Germinal center (tissue), 1 donor: ENCODE measurements around the gene ADGRL1.
"Not testable (repeated sequence)": the region's sequence is repeated elsewhere in the genome, so short reads cannot be mapped to it uniquely, and the experiment has no call there.

Experiments used
- DNase-seq: peaks from one replicate; pipeline ENCODE4 v3.0.0; 2012; ENCODE audit warnings: mixed read lengths, low spot score

Gene ADGRL1

GRCh38 chr19:14189415-14189814, 16.6 kb downstream of the ADGRL1 start:
- no peak for DNase-seq

GRCh38 chr19:14188086-14188485, 17.9 kb downstream of the ADGRL1 start:
- DNase-seq = not testable (repeated sequence)

DNA sequence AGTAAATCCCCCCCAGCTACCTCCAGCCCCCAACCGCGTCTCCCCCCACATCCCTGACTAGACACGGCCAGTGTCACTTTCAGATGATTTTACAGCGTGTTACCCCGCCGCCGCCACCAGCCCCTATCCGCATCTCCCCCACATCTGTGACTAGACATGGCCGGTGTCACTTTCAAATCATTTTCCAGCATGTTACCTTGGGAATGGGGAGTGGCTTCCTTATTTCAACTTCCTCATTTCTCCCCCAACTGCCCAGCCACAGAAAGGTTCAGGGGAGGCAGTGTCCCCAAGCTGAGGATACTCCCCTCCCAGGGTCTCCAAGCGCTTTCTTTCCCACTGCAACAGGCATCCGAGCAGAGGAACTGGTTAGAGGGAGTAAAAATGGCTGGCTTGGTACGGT, 18.4 kb downstream of the ADGRL1 start:
- no peak for DNase-seq

DNA sequence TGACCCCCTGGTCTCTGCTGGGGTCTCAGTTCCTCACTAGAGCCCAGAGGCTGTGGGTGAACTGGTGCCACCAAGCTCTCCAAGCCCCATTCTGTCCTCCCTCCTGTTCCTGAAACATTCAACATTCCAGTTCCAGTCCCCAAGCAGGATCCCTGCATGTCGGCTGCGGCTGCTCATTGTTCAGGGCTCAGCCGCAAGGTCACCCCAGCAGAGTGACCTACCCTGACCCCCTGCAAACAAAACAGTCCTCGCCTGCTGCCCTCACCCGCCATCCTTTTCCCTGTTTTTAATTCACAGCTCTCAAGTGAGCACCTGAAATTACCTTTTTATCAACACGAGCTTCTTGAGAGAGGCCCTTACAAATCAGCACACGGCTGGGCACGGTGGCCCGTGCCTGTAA, 19.3 kb downstream of the ADGRL1 start:
- DNase-seq = not testable (repeated sequence)

DNA sequence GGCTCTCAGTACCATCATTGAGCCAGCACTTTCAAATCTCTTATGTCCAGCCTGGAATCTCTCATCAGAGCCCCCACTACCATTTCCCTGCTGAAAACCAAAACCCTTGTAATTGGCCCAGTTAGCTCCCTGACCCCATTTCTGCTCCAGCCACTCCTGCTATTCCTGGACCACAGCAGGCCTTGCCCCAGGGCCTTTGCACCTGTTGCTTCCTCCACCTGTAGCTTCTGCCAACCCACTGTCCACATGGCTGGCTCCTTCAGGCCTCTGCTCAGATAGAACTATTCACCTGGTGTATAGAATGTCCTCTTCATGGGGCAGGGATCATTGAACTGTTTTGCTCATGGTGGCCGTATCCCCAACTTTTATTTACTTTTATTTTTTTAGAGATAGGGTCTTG, 20.3 kb downstream of the ADGRL1 start:
- DNase-seq = not testable (repeated sequence)

- DNase-seq = no peak
Measured at GRCh38 chr19:14185158-14185557, 20.8 kb downstream of the ADGRL1 start.

- DNase-seq = no peak
Measured at GRCh38 chr19:14183741-14184350, 22.1 kb downstream of the ADGRL1 start.

DNA sequence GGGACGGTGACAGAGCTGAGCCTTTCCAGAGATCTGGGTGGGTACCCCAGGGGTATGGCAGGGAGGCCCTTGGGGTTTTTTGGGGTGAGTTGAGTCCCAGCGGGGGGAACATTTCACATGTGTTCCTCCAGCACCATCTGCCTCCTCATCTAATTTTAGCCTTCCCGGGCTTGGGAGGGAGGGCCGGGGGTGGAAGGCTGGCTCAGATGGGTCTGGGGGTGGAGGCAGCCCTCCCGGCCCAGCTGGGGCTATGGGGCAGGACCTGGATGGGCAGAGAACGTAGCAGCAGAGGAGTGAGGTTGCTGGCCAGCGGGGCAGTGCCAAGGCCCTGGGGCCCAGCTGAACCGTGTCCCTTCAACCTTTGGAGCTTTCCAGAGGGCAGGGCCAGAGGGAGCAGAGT, 23.5 kb downstream of the ADGRL1 start:
- no peak for DNase-seq

- no peak for DNase-seq
Measured at GRCh38 chr19:14181906-14182305, 24.1 kb downstream of the ADGRL1 start.

GRCh38 chr19:14181199-14181598, 24.8 kb downstream of the ADGRL1 start:
- DNase-seq = not testable (repeated sequence)

GRCh38 chr19:14177496-14178074, 28.4 kb downstream of the ADGRL1 start:
- no peak for DNase-seq

GRCh38 chr19:14175351-14175792, 30.6 kb downstream of the ADGRL1 start:
- no peak for DNase-seq

- DNase-seq = no peak
Measured at GRCh38 chr19:14174883-14175282, 31.1 kb downstream of the ADGRL1 start.

GRCh38 chr19:14168993-14169392, 37.0 kb downstream of the ADGRL1 start:
- DNase-seq = no peak

- no peak for DNase-seq
Measured at GRCh38 chr19:14168259-14168972, 37.6 kb downstream of the ADGRL1 start.

- DNase-seq = no peak
Measured at GRCh38 chr19:14167576-14168138, 38.3 kb downstream of the ADGRL1 start.

DNA sequence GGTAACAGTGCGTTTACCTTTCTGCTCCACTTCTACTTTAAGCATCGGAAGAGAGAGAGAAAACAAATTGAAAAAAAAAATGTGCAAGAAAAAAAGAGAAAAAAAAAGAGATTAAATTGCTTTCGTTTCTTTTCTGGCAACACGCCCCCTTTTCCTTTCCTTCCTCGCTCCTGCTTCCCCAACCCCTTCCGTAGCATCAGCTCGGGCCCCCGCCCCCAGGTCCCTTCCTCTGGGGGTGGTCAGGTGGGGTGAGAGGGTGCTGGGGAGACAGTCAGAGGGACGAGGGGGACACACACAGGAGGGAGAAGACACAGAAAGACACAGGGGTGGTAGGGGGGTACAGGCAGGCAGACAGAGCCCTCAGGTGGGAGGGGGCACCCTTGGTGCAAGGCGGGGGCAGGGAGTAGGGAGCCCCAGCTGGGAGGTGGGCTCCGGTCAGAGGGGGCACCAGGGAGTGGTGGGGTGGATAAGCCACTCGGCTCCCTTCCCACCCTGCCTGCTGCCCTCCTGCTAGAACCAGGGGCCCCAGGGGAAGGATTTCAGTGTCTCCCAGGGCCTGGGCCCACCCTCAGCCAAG, 38.9 kb downstream of the ADGRL1 start:
- no peak for DNase-seq

GRCh38 chr19:14165990-14166830, 39.8 kb downstream of the ADGRL1 start:
- no peak for DNase-seq

DNA sequence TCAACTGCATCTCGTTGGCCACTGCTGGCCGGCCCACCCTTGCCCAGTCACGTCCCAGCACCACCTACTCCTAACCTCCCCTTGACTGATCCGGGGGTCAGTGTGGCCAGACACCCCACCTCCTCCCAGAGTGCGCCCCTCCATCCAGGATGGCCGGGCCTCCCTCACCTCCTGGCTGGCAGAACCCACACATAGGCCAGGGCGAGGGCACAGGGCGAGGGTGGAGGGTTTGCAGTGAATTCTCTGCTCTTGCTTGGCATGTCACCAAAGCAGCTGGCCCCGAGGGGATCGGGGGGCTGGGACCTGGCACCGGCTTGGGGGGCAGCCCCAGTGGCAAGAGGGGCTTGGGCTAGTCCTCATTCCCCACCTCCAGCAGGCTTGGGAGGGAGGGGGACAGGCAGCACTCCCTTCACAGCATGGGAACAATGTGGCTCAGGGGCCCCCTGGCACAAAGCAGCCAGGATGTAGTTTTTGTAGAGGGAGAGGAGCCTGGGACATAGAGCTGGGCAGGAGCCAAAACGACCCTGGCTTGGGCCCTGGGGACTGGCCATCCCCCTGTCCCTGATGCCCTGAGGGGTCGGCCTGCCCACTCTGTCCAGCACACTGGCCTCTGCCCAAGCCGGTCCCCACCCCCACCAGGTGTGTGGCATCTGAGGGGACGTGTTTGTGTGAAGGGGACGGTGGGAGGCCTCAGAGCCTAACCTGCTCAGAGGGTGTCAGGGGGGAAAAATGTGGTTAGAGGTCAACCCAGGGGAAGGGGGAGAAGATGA, 41.1 kb downstream of the ADGRL1 start:
- no peak for DNase-seq

DNA sequence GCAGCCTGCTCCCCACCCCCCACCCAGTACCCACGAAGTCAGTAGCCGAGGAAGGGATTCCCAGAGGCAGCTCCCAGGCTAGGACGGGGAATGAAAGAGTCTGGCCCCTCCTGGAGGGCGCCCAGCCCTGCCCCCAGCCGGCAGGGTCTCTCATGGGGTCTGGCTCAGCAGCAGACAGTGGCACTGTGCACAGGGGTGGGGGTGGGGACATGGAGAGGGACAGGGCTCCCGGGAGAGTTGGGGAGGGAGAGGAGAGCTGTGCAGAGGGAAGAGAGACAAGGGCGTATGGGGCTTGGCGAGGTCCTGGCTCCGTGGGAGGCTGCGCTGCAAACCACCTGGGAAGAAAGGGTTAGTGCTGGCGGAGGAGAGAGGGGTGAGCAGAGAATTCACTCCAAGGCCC, 41.9 kb downstream of the ADGRL1 start:
- no peak for DNase-seq

DNA sequence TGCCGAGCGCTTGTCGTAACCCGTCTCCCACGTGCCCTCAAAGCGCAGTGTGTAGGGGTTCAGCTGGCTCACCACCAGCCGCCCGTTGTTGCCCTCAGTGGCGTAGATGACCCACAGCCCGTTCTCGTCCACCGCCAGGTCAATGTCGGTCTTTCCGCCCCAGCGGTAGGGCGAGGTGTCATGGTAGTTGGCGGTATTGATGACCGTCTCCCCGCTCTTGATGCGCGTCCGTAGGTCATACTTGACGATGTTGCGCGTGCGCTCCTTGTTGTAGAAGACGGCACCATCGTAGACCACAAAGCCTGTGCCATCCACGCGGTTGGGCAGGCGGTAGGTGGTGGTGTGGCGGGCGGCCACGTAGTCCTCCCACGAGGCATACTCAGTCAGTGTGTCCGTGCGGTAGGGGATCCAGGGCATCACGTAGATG, 43.1 kb downstream of the ADGRL1 start:
- DNase-seq = no peak
